GM18519 (cell line): Measurements from ENCODE around the gene SEC11C.
"Not testable (repeated sequence)": the region's sequence is repeated elsewhere in the genome, so short reads cannot be mapped to it uniquely, and the experiment has no call there.

Source experiments
- ATAC-seq: cut with Tn5 transposase; IDR thresholded peaks from one replicate; pipeline ENCODE4 v1.9.1; 2021; ENCODE audit warnings: mild to moderate bottlenecking, moderate library complexity; ENCODE audit not compliant: unreplicated experiment, low FRiP score

SEC11C gene

GRCh38 chr18:59139615-59140301, at the start of gene SEC11C:
TSS of gene SEC11C (plus strand) at chr18:59139884. CDS start at chr18:59139949, 65 bp downstream.
- peak; percentile 74 for ATAC-seq

GRCh38 chr18:59090966-59091603, 48.6 kb upstream of the SEC11C start:
- no peak for ATAC-seq

- no peak for ATAC-seq
Observed at GRCh38 chr18:59093668-59094067, 46.0 kb upstream of the SEC11C start.

- ATAC-seq, result no peak
Observed at GRCh38 chr18:59094569-59094968, 45.1 kb upstream of the SEC11C start.

- no peak for ATAC-seq
Observed at GRCh38 chr18:59096098-59096789, 43.4 kb upstream of the SEC11C start.

GRCh38 chr18:59101830-59102414, 37.8 kb upstream of the SEC11C start:
- no peak for ATAC-seq

GRCh38 chr18:59109375-59109774, 30.3 kb upstream of the SEC11C start:
- ATAC-seq, result no peak

- ATAC-seq, result no peak
Observed at GRCh38 chr18:59114160-59114559, 25.5 kb upstream of the SEC11C start.

- peak; percentile 51 for ATAC-seq
Observed at GRCh38 chr18:59123588-59124369, 15.9 kb upstream of the SEC11C start.

- no peak for ATAC-seq
Observed at GRCh38 chr18:59124370-59124704, 15.3 kb upstream of the SEC11C start.

- ATAC-seq, result no peak
Observed at GRCh38 chr18:59127047-59127446, 12.6 kb upstream of the SEC11C start.

- no peak for ATAC-seq
Observed at GRCh38 chr18:59129951-59130703, 9.6 kb upstream of the SEC11C start.

GRCh38 chr18:59132810-59133465, 6.7 kb upstream of the SEC11C start:
- ATAC-seq, result no peak

GRCh38 chr18:59139291-59139614, 431 bp upstream of the SEC11C start:
- peak; percentile 36 for ATAC-seq

- ATAC-seq, result no peak
Observed at GRCh38 chr18:59140302-59140885, 710 bp downstream of the SEC11C start.

- ATAC-seq, result no peak
Observed at GRCh38 chr18:59141294-59142068, 1.8 kb downstream of the SEC11C start.

- ATAC-seq, result no peak
Observed at GRCh38 chr18:59142274-59142673, 2.6 kb downstream of the SEC11C start.

GRCh38 chr18:59142800-59143416, 3.2 kb downstream of the SEC11C start:
- ATAC-seq, result not testable (repeated sequence)
